A549 (cell line): ENCODE measurements around the gene UBE2G2. TPM values are rescaled to one million over a fixed set of nuclear protein-coding genes. Genes with fewer than 3 reads are reported as not detected.

Experiments
- ATAC-seq, 2 experiments: fragments of 200-7000 bp in 1 of 2; fragments of >200 bp in 1 of 2; cut with Nextera tagmentation in 1 of 2; cut with Tn5 transposase in 1 of 2; 3 replicates each; pipeline versions ENCODE4 v1.8.0 to v1.9.1; 2018 to 2020; ENCODE audit warnings: mild to moderate bottlenecking in 1 of 2, moderate library complexity in 1 of 2
- CTCF ChIA-PET: fragments of 300-600 bp; sonication (Branson Sonifier 250); formaldehyde crosslinking; extraction: SDS; loops from one replicate; lab custom pipeline; 2021; ENCODE audit warnings: antibody characterized with exemption, inconsistent platforms; lab: Yijun Ruan, JAX
- POLR2A ChIA-PET: fragments of 350-600 bp; formaldehyde crosslinking; extraction: SDS; loops from one replicate; lab custom pipeline; 2021; ENCODE audit warnings: antibody characterized with exemption, inconsistent platforms; lab: Yijun Ruan, JAX
- DNase-seq, 2 experiments: peaks; one replicate each; pipeline versions ENCODE4 v3.0.0 to v3.0.0-alpha.2; 2011 to 2016; ENCODE audit warnings: low read depth in 1 of 2, low spot score in 1 of 2
- FAIRE-seq: peaks from 2 replicates; lab custom pipeline; 2011; peaks lifted over from hg19 to GRCh38; lab: Jason Lieb, UNC
- H3K27ac ChIP-seq, 2 experiments: fragments of >200 bp; sonication (Bioruptor Twin); formaldehyde crosslinking; 3 replicates each; pipeline ENCODE4 v1.5.1; 2016 to 2017
- H3K4me1 ChIP-seq: fragments of >200 bp; sonication (Bioruptor Twin); formaldehyde crosslinking; 3 replicates; pipeline ENCODE4 v1.6.1; 2016
- H3K4me2 ChIP-seq: fragments of >200 bp; sonication (Bioruptor Twin); formaldehyde crosslinking; 3 replicates; pipeline ENCODE4 v1.6.1; 2016
- H3K4me3 ChIP-seq: fragments of >200 bp; sonication (Bioruptor Twin); formaldehyde crosslinking; 3 replicates; pipeline ENCODE4 v1.5.1; 2016
- H3K9me3 ChIP-seq: fragments of >200 bp; sonication (Bioruptor Twin); formaldehyde crosslinking; 3 replicates; pipeline ENCODE4 v1.6.1; 2016
- CBX2 ChIP-seq: fragments of 200-600 bp; sonication (generic); IDR thresholded peaks from 2 replicates; pipeline ENCODE4 v1.6.1; 2016; ENCODE audit warnings: low read depth, mild to moderate bottlenecking, borderline replicate concordance
- CEBPB ChIP-seq, 2 experiments: fragments of >200 bp in 1 of 2; sonication (Bioruptor Twin) in 1 of 2; formaldehyde crosslinking in 1 of 2; IDR thresholded peaks; 2 replicates each; pipeline ENCODE4 v1.6.1; 2012 to 2016
- EHMT2 ChIP-seq: fragments of 200-600 bp; sonication (generic); IDR thresholded peaks from 2 replicates; pipeline ENCODE4 v1.6.1; 2016; ENCODE audit warnings: antibody characterized with exemption, low read depth, mild to moderate bottlenecking, moderate library complexity
- FOSL2 ChIP-seq, 2 experiments: fragments of 450-650 bp in 1 of 2; fragments of >200 bp in 1 of 2; sonication (Bioruptor Twin) in 1 of 2; formaldehyde crosslinking; IDR thresholded peaks; 2 replicates each; pipeline versions ENCODE4 v1.5.0 to v1.6.1; 2016 to 2020; ENCODE audit warnings: mild to moderate bottlenecking in 1 of 2, moderate library complexity in 1 of 2
- HES2 ChIP-seq: fragments of >200 bp; sonication (Bioruptor Twin); formaldehyde crosslinking; IDR thresholded peaks from 2 replicates; pipeline ENCODE4 v1.6.1; 2016
- HOXB13 ChIP-seq: fragments of 250-450 bp; sonication (Bioruptor Pico); IDR thresholded peaks from 2 replicates; pipeline ENCODE4 v1.5.0; 2020; ENCODE audit warnings: low read depth, mild to moderate bottlenecking, moderate library complexity
- JUN ChIP-seq, 2 experiments: fragments of >200 bp; sonication (Bioruptor Twin); formaldehyde crosslinking; IDR thresholded peaks; 2 replicates in 1 of 2; 3 replicates in 1 of 2; pipeline ENCODE4 v1.6.1; 2016 to 2017
- JUNB ChIP-seq: fragments of >200 bp; sonication (Bioruptor Twin); formaldehyde crosslinking; IDR thresholded peaks from 2 replicates; pipeline ENCODE4 v1.6.1; 2016
- KDM1A ChIP-seq: fragments of 200-600 bp; sonication (generic); IDR thresholded peaks from 2 replicates; pipeline ENCODE4 v1.6.1; 2016; ENCODE audit warnings: low read depth, mild to moderate bottlenecking
- MAFK ChIP-seq: fragments of 450-650 bp; IDR thresholded peaks from 2 replicates; pipeline ENCODE4 v1.6.1; 2014; ENCODE audit not compliant: partially characterized antibody
- MAX ChIP-seq: IDR thresholded peaks from 2 replicates; pipeline ENCODE4 v1.6.1; 2012
- NFE2L2 ChIP-seq: fragments of 150-350 bp; conservative IDR thresholded peaks from 2 replicates; pipeline ENCODE4 v1.6.1; 2014; ENCODE audit warnings: low read length
- POLR2A ChIP-seq: IDR thresholded peaks from 2 replicates; pipeline ENCODE4 v1.6.1; 2012; ENCODE audit warnings: mild to moderate bottlenecking, low read length
- POLR2AphosphoS2 ChIP-seq: conservative IDR thresholded peaks from 2 replicates; pipeline ENCODE4 v1.6.1; 2012; ENCODE audit warnings: low read length, improper control_type of control experiment, inconsistent platforms
- RAD21 ChIP-seq, 2 experiments: fragments of >200 bp in 1 of 2; sonication (Bioruptor Twin) in 1 of 2; formaldehyde crosslinking in 1 of 2; IDR thresholded peaks in 1 of 2; conservative IDR thresholded peaks in 1 of 2; 2 replicates in 1 of 2; 3 replicates in 1 of 2; pipeline ENCODE4 v1.6.1; 2012 to 2018; ENCODE audit warnings: inconsistent platforms in 1 of 2
- RARB ChIP-seq: fragments of 250-450 bp; sonication (Bioruptor Pico); IDR thresholded peaks from 2 replicates; pipeline ENCODE4 v1.8.0; 2021; ENCODE audit warnings: mild to moderate bottlenecking, moderate library complexity
- RNF2 ChIP-seq: fragments of 200-600 bp; sonication (generic); IDR thresholded peaks from 2 replicates; pipeline ENCODE4 v1.6.1; 2016; ENCODE audit warnings: low read depth, mild to moderate bottlenecking, antibody characterized with exemption, moderate library complexity, borderline replicate concordance
- SMC3 ChIP-seq: fragments of >200 bp; sonication (Bioruptor Twin); formaldehyde crosslinking; IDR thresholded peaks from 3 replicates; pipeline ENCODE4 v1.6.1; 2018; ENCODE audit warnings: inconsistent platforms
- TFCP2L1 ChIP-seq: fragments of 250-450 bp; sonication (Bioruptor Pico); IDR thresholded peaks from 2 replicates; pipeline ENCODE4 v1.5.0; 2021; ENCODE audit warnings: mild to moderate bottlenecking
- TP53 ChIP-seq: fragments of 250-450 bp; sonication (Bioruptor Pico); IDR thresholded peaks from 2 replicates; pipeline ENCODE4 v1.5.0; 2021; ENCODE audit warnings: mild to moderate bottlenecking, moderate library complexity
- ZFP36 ChIP-seq: fragments of 450-650 bp; IDR thresholded peaks from 2 replicates; pipeline ENCODE4 v1.6.1; 2014; ENCODE audit warnings: borderline replicate concordance; ENCODE audit not compliant: partially characterized antibody
- ZSCAN20 ChIP-seq: fragments of 250-450 bp; sonication (Bioruptor Pico); IDR thresholded peaks from 2 replicates; pipeline ENCODE4 v1.8.0; 2022; ENCODE audit warnings: mild to moderate bottlenecking, moderate library complexity
- WGBS: methylation state at CpG from one replicate; pipeline ENCODE4 v1.1.6; 2017; ENCODE audit errors: missing lambda C conversion rate; 5-methylcytosine and 5-hydroxymethylcytosine counted together
- polyA plus RNA-seq, 4 experiments: library from polyadenylated mRNA; depleted of rRNA in 3 of 4; stranded (reverse); fragments of >200 nt; fragmentation: RNase III in 1 of 4; extraction: RNeasy Plus Mini Kit Qiagen cat#74134 plus additional on column Dnase treatment in 1 of 4; gene quantifications; 2 replicates in 3 of 4; 3 replicates in 1 of 4; pipeline ENCODE4 v1.2.3, GENCODE V29; 2011 to 2017
- TF ChIP-seq, protein P1 (sequence below): IDR thresholded peaks from 2 replicates; pipeline ENCODE4 v1.6.1; 2012; ENCODE audit warnings: low read depth, borderline replicate concordance
- TF ChIP-seq, protein P2 (sequence below): fragments of >200 bp; sonication (Bioruptor Twin); formaldehyde crosslinking; IDR thresholded peaks from 3 replicates; pipeline ENCODE4 v1.6.1; 2016

UBE2G2 gene
- polyA plus RNA-seq, 2 of the 4 experiments (the other 2 are of a cell fraction) = 56.9 to 68.2 TPM

DNA sequence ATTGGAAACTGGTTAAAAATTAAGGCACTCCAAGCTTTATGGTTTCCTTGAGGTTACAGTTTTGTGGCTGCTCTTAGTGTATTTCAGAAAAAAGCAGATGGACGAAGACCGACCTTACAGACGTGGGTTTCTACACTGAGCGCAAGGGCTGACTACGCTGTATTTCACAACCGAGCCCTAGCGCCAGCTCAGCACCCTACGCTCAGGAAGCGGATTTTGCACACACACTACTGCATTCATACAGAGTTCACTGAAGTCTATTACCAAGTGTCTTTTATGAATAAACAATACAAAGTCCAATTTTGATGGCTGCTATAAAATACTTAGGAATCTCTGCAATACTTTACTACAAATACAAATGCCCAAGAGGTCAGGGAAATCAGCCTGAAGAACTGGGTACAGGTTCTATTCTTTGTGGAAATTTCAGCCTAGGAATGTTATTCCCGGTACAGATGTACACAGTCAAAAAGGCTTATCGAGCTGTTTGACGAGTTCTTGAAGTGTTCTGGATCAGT lies 48.1 kb upstream of the UBE2G2 start:
- DNase-seq = no peak
- no peak overlapping the region for H3K4me2 ChIP-seq
- ChIA-PET CTCF (interaction anchor here (1.3 to 3.1 kb wide), 3 partner anchors 11 to 83 kb away, joined by 3 to 14 read pairs (median 4); partner anchors contain the start of gene UBE2G2), POLR2A (no interaction called here)
- no peak for ATAC-seq
- H3K4me1 ChIP-seq = peaks cover 12% of the 10 kb centered on the region
- TF ChIP-seq RARB (CRISPR knock-in tag) (no peak), JUNB (no peak)
- 95% methylated on average over 12 of the region's 12 CpGs for WGBS
- no peak overlapping the region for H3K4me3 ChIP-seq
- H3K27ac ChIP-seq = no peak overlapping the region
- FAIRE-seq = no peak
- no peaks in the 10 kb centered on the region for H3K9me3 ChIP-seq

GRCh38 chr21:44848821-44849521 lies 47.4 kb upstream of the UBE2G2 start:
- DNase-seq = no peak
- H3K27ac ChIP-seq = no peak overlapping the region
- no peak for TF ChIP-seq POLR2AphosphoS2
- H3K4me1 ChIP-seq = peaks cover 12% of the 10 kb centered on the region
- POLR2A ChIA-PET = no interaction called here
- FAIRE-seq = no peak
- ATAC-seq = no peak
- CTCF ChIA-PET = interaction anchor here (3.1 kb wide), 1 partner anchor 84 kb away, joined by 14 read pairs; no protein-coding TSS in a partner anchor
- WGBS = 97% methylated on average over 20 of the region's 36 CpGs
- H3K4me3 ChIP-seq = no peak overlapping the region
- no peak overlapping the region for H3K4me2 ChIP-seq
- H3K9me3 ChIP-seq = no peaks in the 10 kb centered on the region

GRCh38 chr21:44847261-44848056 lies 45.8 kb upstream of the UBE2G2 start:
- ChIA-PET CTCF (interaction anchor here (1.1 to 1.8 kb wide), 3 partner anchors 45 to 80 kb away, joined by 3 to 4 read pairs (median 4); no protein-coding TSS in a partner anchor), POLR2A (no interaction called here)
- H3K4me2 ChIP-seq = no peak overlapping the region
- TF ChIP-seq EHMT2 (no peak), RAD21 (conservative IDR thresholded peaks at IDR 0.05 in 1 of 2, IDR thresholded peaks at IDR 0.05 in 1 of 2) (no peak), RNF2 (no peak), TFCP2L1 (CRISPR knock-in tag) (no peak), CEBPB (IDR thresholded peaks at IDR 0.05) (no peak), CBX2 (no peak), FOSL2 (IDR thresholded peaks at IDR 0.05) (no peak), FOSL2 (CRISPR knock-in tag; IDR thresholded peaks at IDR 0.05) (no peak), JUN (IDR thresholded peaks at IDR 0.05) (no peak), POLR2A (no peak)
- H3K4me3 ChIP-seq = no peak overlapping the region
- WGBS = 95% methylated on average over 13 of the region's 24 CpGs
- no peaks in the 10 kb centered on the region for H3K9me3 ChIP-seq
- ATAC-seq (no peak), FAIRE-seq (no peak), DNase-seq (no peak)
- no peak overlapping the region for H3K27ac ChIP-seq
- peaks cover 12% of the 10 kb centered on the region for H3K4me1 ChIP-seq

- WGBS = 70% methylated on average over 21 of the region's 27 CpGs
- H3K4me3 ChIP-seq = peak overlapping the region; percentile 22; the same call in 2 of the 3 replicates
- ATAC-seq = peak in 1 of 2 experiments; percentile 6; a peak in 2 of 6 replicates
Measured at GRCh38 chr21:44846485-44847260, 45.1 kb upstream of the UBE2G2 start.

More at GRCh38 chr21:44846485-44847260, 45.1 kb upstream of the UBE2G2 start:
- DNase-seq (no peak), FAIRE-seq (no peak)
- TF ChIP-seq HOXB13 (CRISPR knock-in tag) (no peak), ZFP36 (no peak), NFE2L2 (no peak), KDM1A (no peak), SMC3 (no peak), MAX (no peak), HES2 (no peak), TP53 (CRISPR knock-in tag) (no peak), MAFK (no peak), ZSCAN20 (no peak)
- TF ChIP-seq, protein P1, sequence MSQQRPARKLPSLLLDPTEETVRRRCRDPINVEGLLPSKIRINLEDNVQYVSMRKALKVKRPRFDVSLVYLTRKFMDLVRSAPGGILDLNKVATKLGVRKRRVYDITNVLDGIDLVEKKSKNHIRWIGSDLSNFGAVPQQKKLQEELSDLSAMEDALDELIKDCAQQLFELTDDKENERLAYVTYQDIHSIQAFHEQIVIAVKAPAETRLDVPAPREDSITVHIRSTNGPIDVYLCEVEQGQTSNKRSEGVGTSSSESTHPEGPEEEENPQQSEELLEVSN = no peak
- TF ChIP-seq, protein P2, sequence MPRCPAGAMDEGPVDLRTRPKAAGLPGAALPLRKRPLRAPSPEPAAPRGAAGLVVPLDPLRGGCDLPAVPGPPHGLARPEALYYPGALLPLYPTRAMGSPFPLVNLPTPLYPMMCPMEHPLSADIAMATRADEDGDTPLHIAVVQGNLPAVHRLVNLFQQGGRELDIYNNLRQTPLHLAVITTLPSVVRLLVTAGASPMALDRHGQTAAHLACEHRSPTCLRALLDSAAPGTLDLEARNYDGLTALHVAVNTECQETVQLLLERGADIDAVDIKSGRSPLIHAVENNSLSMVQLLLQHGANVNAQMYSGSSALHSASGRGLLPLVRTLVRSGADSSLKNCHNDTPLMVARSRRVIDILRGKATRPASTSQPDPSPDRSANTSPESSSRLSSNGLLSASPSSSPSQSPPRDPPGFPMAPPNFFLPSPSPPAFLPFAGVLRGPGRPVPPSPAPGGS = no peak
- peak overlapping the region; percentile 51 to 79; a peak in 5 of 6 replicates for H3K27ac ChIP-seq
- H3K4me2 ChIP-seq = peak overlapping the region; percentile 83
- ChIA-PET POLR2A (no interaction called here), CTCF (interaction anchor here (0.6 to 1.8 kb wide), 13 partner anchors 8 to 91 kb away, joined by 3 to 6 read pairs (median 4); no protein-coding TSS in a partner anchor)
- H3K4me1 ChIP-seq = peaks cover 12% of the 10 kb centered on the region
- no peaks in the 10 kb centered on the region for H3K9me3 ChIP-seq
